T-cell (primary cell): Measurements from ENCODE around the gene HEPHL1. TPM values are rescaled to one million over a fixed set of nuclear protein-coding genes. Genes with fewer than 3 reads are reported as not detected.

Source experiments
- ATAC-seq, 4 experiments: fragments of 200-7000 bp in 3 of 4; fragments of 150-1000 bp in 1 of 4; cut with Tn5 transposase; replicated peaks in 1 of 4; 1 replicate in 3 of 4; 2 replicates in 1 of 4; pipeline ENCODE4 v1.10.0; 2021; ENCODE audit warnings: moderate library complexity in 3 of 4, mild to moderate bottlenecking in 2 of 4, moderate number of reproducible peaks in 1 of 4
- CTCF ChIA-PET, 2 donors: fragments of 300-600 bp; sonication (Branson Sonifier 250); formaldehyde crosslinking; loops; one replicate each; lab custom pipeline; 2022; ENCODE audit warnings: antibody characterized with exemption in 2 of 2; lab: Charles Lee
- POLR2A ChIA-PET, 2 donors: fragments of 300-600 bp; sonication (Branson Sonifier 250); formaldehyde crosslinking; loops; one replicate each; lab custom pipeline; 2022; ENCODE audit warnings: antibody characterized with exemption in 2 of 2; lab: Charles Lee
- DNase-seq, 35 experiments: peaks; one replicate each; pipeline versions ENCODE4 v3.0.0 to v3.0.0-alpha.2; 2013 to 2023
- H3K27ac ChIP-seq: one replicate; pipeline ENCODE4 v1.5.1; 2013; ENCODE audit warnings: low read length
- H3K27me3 ChIP-seq, 2 experiments: replicated peaks in 1 of 2; 1 replicate in 1 of 2; 2 replicates in 1 of 2; pipeline versions ENCODE4 v1.6.1 to v1.7.0; 2013; ENCODE audit warnings: low read length in 1 of 2, mixed read lengths in 1 of 2; ENCODE audit not compliant: control insufficient read depth in 2 of 2, insufficient read depth in 2 of 2; ENCODE audit errors: extremely low read depth in 1 of 2
- H3K36me3 ChIP-seq, 2 donors: 1 replicate in 1 of 2; 2 replicates in 1 of 2; pipeline versions ENCODE4 v1.6.1 to v1.7.0; 2013; ENCODE audit warnings: low read length in 1 of 2; ENCODE audit not compliant: control insufficient read depth in 2 of 2, insufficient read depth in 1 of 2; ENCODE audit errors: extremely low read depth in 1 of 2
- H3K4me1 ChIP-seq, 2 experiments: 1 replicate in 1 of 2; 2 replicates in 1 of 2; pipeline versions ENCODE4 v1.6.1 to v1.7.0; 2013; ENCODE audit warnings: low read length in 2 of 2, mixed read lengths in 1 of 2; ENCODE audit not compliant: insufficient read depth in 2 of 2, control insufficient read depth in 1 of 2; ENCODE audit errors: extremely low read depth in 1 of 2
- H3K4me3 ChIP-seq, 2 donors: 1 replicate in 1 of 2; 2 replicates in 1 of 2; pipeline versions ENCODE4 v1.5.1 to v1.7.0; 2013; ENCODE audit warnings: mild to moderate bottlenecking in 2 of 2, low read length in 1 of 2, moderate library complexity in 1 of 2; ENCODE audit not compliant: control insufficient read depth in 1 of 2; ENCODE audit errors: extremely low read depth in 1 of 2
- H3K9me3 ChIP-seq: 2 replicates; pipeline ENCODE4 v1.7.0; 2013
- H3K27ac Mint-ChIP-seq, 2 donors: one replicate each; pipeline ENCODE4 v1.8.0; 2020 to 2021; ENCODE audit warnings: mild to moderate bottlenecking in 2 of 2, mixed read lengths in 2 of 2
- H3K27me3 Mint-ChIP-seq, 2 donors: one replicate each; pipeline ENCODE4 v1.8.0; 2021 to 2022; ENCODE audit warnings: mixed read lengths in 2 of 2
- H3K36me3 Mint-ChIP-seq: one replicate; pipeline ENCODE4 v1.8.0; 2021; ENCODE audit warnings: mixed read lengths
- H3K4me1 Mint-ChIP-seq, 3 donors: one replicate each; pipeline ENCODE4 v1.8.0; 2020 to 2022; ENCODE audit warnings: mixed read lengths in 3 of 3, mild to moderate bottlenecking in 1 of 3
- H3K4me3 Mint-ChIP-seq, 3 donors: one replicate each; pipeline ENCODE4 v1.8.0; 2020 to 2022; ENCODE audit warnings: mild to moderate bottlenecking in 3 of 3, mixed read lengths in 3 of 3, moderate library complexity in 3 of 3
- H3K9me3 Mint-ChIP-seq, 3 donors: one replicate each; pipeline ENCODE4 v1.8.0; 2020 to 2022; ENCODE audit warnings: mixed read lengths in 3 of 3
- whole genome bisulfite sequencing: methylation state at CpG from one replicate; pipeline ENCODE4 v1.1.5; 2013; ENCODE audit warnings: missing lambda C conversion rate; ENCODE audit not compliant: insufficient coverage; 5-methylcytosine and 5-hydroxymethylcytosine counted together
- total RNA-seq, 35 experiments: library from RNA in 6 of 35; stranded (reverse) in 6 of 35; fragments of 120-200 nt in 1 of 35; gene quantifications; one replicate each; pipeline versions ENCODE4 v1.2.1 to v1.2.4 and lab custom pipeline; 2013 to 2026

Gene HEPHL1
- total RNA-seq, 5 donors from 2014 or later (not counting 1 experiment from before 2014, with no cell fraction given), result not detected

DNA sequence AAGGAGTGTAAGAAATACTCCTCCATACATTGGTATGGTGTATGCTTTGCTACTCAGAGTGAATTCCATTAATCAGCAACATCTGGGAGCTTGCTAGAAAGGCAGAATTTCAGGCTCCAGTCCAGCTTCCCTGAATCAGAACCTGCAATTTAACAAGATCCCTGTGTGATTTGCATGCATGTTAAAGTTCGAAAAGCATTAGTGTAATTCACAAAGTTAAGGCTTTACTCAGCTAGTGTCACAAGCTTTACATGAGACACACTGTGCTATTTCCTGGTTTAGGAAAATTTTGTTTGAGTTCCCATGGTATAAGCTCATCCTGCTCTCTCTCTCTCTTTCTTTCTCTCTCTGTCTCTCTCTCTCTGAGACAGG, 37.0 kb upstream of the HEPHL1 start:
- H3K4me1 ChIP-seq, result no peaks in the 10 kb centered on the region
- POLR2A ChIA-PET, result no interaction called here
- Mint-ChIP-seq H3K4me3 (no peak overlapping the region), H3K27ac (no peak overlapping the region), H3K4me1 (no peaks in the 10 kb centered on the region), H3K27me3 (peaks cover 12 to 13% of the 10 kb centered on the region in 2 donors), H3K9me3 (peaks cover 0 to 4% (median 2%) of the 10 kb centered on the region in 3 donors), H3K36me3 (no peaks in the 10 kb centered on the region)
- no peak overlapping the region for H3K27ac ChIP-seq
- ATAC-seq, result no peak
- H3K4me3 ChIP-seq, result no peak overlapping the region
- no peaks in the 10 kb centered on the region for H3K27me3 ChIP-seq
- DNase-seq, result no peak
- H3K9me3 ChIP-seq, result no peaks in the 10 kb centered on the region
- no CpG with 5 or more reads among the region's 1 CpG for WGBS
- H3K36me3 ChIP-seq, result no peaks in the 10 kb centered on the region
- CTCF ChIA-PET, result no interaction called here

DNA sequence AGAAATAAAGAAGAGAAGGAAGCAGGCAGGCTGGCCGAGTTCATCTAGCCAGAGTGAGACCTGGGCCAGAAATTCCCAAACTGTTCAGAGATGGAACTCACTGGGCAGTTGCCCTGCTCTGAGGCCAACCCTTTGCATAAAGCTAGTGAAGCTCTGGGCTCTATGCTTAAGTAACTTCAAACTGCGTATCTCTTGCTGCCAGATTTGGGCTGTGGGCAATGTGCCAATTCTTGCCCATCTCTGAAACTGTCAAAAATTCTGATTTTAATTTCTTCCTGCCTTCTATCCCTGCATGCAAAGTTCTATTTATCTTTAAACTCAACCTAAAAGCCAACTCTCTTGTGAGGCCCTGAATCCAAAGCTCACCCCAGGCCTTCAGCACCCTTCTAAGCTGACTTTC, 36.2 kb upstream of the HEPHL1 start:
- POLR2A ChIA-PET, result no interaction called here
- Mint-ChIP-seq H3K4me3 (no peak overlapping the region), H3K36me3 (no peaks in the 10 kb centered on the region), H3K27ac (no peak overlapping the region), H3K27me3 (peaks cover 10 to 13% of the 10 kb centered on the region in 2 donors), H3K9me3 (peaks cover 0 to 4% (median 0%) of the 10 kb centered on the region in 3 donors), H3K4me1 (no peaks in the 10 kb centered on the region)
- H3K4me3 ChIP-seq, result no peak overlapping the region
- 36% methylated on average over 2 of the region's 2 CpGs for WGBS
- ATAC-seq (no peak), DNase-seq (no peak)
- no peaks in the 10 kb centered on the region for H3K9me3 ChIP-seq
- no peaks in the 10 kb centered on the region for H3K36me3 ChIP-seq
- no peak overlapping the region for H3K27ac ChIP-seq
- no peaks in the 10 kb centered on the region for H3K4me1 ChIP-seq
- no peaks in the 10 kb centered on the region for H3K27me3 ChIP-seq
- CTCF ChIA-PET, result no interaction called here

DNA sequence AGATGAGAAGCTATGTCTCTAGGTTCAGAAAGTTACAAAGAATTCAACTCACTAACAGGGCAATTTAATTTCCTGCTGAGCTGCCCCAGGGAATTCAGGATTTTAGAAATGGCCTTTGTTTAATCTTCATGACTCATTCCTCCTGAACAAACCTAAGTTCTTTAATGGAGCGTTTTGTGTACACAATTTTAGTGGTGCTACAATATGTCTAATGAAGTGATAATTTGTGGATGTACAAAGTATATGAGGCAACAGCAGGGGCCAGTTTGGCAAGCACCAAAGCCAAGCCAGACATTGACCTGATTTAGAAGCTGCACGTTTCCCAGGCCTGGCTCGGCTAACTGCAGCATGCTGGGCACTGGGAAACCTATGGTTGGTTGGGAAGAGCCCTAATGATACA, 34.4 kb upstream of the HEPHL1 start:
- CTCF ChIA-PET, result no interaction called here
- H3K4me1 ChIP-seq, result no peaks in the 10 kb centered on the region
- H3K4me3 ChIP-seq, result no peak overlapping the region
- Mint-ChIP-seq H3K4me1 (no peaks in the 10 kb centered on the region), H3K36me3 (no peaks in the 10 kb centered on the region), H3K27me3 (peaks cover 10 to 11% of the 10 kb centered on the region in 2 donors), H3K27ac (no peak overlapping the region), H3K4me3 (no peak overlapping the region), H3K9me3 (peaks cover 0 to 8% (median 0%) of the 10 kb centered on the region in 3 donors)
- H3K9me3 ChIP-seq, result no peaks in the 10 kb centered on the region
- no peaks in the 10 kb centered on the region for H3K27me3 ChIP-seq
- DNase-seq, result no peak
- no peak overlapping the region for H3K27ac ChIP-seq
- no peaks in the 10 kb centered on the region for H3K36me3 ChIP-seq
- WGBS, result no CpG with 5 or more reads among the region's 3 CpGs
- no peak for ATAC-seq
- POLR2A ChIA-PET, result no interaction called here

DNA sequence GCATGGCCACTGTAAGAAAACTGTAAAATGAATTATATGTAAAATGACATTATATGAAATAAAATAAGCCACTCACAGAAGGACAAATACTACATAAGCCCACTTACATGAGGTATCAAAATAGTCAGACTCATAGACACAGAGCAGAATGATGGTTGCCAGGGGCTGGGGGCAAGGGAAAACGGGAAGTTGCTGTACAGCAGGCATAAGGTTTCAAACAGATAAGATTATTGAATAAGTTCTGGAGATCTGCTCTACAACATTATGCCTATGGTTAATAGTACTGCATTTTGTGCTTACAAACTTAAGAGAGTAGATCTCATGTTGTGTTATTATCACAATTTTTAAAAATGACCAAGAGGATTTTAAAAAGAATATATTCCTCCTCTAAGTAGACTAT, 32.7 kb upstream of the HEPHL1 start:
- Mint-ChIP-seq H3K4me1 (no peaks in the 10 kb centered on the region), H3K4me3 (no peak overlapping the region), H3K36me3 (no peaks in the 10 kb centered on the region), H3K27me3 (peaks cover 4 to 11% of the 10 kb centered on the region in 2 donors), H3K27ac (no peak overlapping the region), H3K9me3 (peaks cover 6 to 15% (median 10%) of the 10 kb centered on the region in 3 donors)
- ChIA-PET CTCF (no interaction called here), POLR2A (no interaction called here)
- DNase-seq, result no peak
- ATAC-seq, result no peak
- Histone ChIP-seq H3K9me3 (no peaks in the 10 kb centered on the region), H3K4me3 (no peak overlapping the region), H3K27ac (no peak overlapping the region), H3K27me3 (no peaks in the 10 kb centered on the region), H3K4me1 (no peaks in the 10 kb centered on the region), H3K36me3 (no peaks in the 10 kb centered on the region)
- no CpG with 5 or more reads among the region's 1 CpG for WGBS

DNA sequence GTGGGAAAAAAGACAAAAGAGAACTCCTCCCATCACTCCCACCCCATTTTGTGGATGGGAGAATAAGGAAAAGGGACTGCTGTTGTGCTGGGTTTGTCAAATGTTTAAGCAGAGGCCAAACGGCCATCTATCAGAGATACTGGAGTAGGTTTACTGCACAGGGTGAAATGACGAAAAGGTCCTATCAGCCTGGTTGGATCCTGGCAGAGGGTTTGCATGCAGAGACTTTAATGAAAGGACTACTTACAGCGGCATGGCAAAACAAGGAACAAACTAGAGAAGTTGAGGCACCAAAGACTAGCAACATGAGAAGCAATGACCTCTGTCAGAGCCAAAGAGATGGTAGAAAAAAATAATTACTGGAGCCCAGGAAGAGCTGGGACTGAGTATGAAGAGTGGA, 32.2 kb upstream of the HEPHL1 start:
- no peaks in the 10 kb centered on the region for H3K36me3 Mint-ChIP-seq
- no peak overlapping the region for H3K27ac Mint-ChIP-seq
- H3K27me3 Mint-ChIP-seq, result peaks cover 0 to 11% of the 10 kb centered on the region in 2 donors
- Histone ChIP-seq H3K4me1 (no peaks in the 10 kb centered on the region), H3K9me3 (no peaks in the 10 kb centered on the region), H3K4me3 (no peak overlapping the region), H3K27ac (no peak overlapping the region), H3K36me3 (no peaks in the 10 kb centered on the region), H3K27me3 (no peaks in the 10 kb centered on the region)
- no peaks in the 10 kb centered on the region for H3K4me1 Mint-ChIP-seq
- 76% methylated on average over 3 of the region's 3 CpGs for WGBS
- H3K9me3 Mint-ChIP-seq, result peaks cover 6 to 15% (median 11%) of the 10 kb centered on the region in 3 donors
- CTCF ChIA-PET, result no interaction called here
- ATAC-seq (no peak), DNase-seq (no peak)
- POLR2A ChIA-PET, result no interaction called here
- H3K4me3 Mint-ChIP-seq, result no peak overlapping the region

DNA sequence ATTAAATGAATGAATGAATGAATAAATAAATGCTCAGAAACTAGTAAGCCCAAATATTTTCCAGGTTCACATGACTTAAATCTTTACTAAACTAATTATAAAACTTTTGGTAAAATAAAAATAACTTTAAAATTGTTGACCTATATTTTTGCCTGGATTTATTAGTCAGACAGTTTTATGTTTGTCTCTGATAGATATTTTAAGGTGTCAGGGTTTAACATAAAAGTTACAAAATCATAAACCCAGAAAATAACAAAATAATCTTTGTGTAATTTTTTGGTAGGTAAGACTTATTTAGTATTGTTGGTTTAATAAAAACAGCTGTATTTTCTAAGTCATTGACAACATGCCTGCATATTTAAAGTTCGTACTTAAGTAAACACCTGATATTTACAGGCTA, 27.4 kb upstream of the HEPHL1 start:
- no peaks in the 10 kb centered on the region for H3K4me1 Mint-ChIP-seq
- DNase-seq (no peak), ATAC-seq (no peak)
- Histone ChIP-seq H3K36me3 (no peaks in the 10 kb centered on the region), H3K4me3 (no peak overlapping the region), H3K4me1 (no peaks in the 10 kb centered on the region), H3K9me3 (no peaks in the 10 kb centered on the region), H3K27me3 (no peaks in the 10 kb centered on the region), H3K27ac (no peak overlapping the region)
- no peak overlapping the region for H3K4me3 Mint-ChIP-seq
- H3K27ac Mint-ChIP-seq, result no peak overlapping the region
- H3K36me3 Mint-ChIP-seq, result no peaks in the 10 kb centered on the region
- no CpG with 5 or more reads among the region's 1 CpG for WGBS
- ChIA-PET CTCF (no interaction called here), POLR2A (no interaction called here)
- peaks cover 9 to 28% (median 16%) of the 10 kb centered on the region in 3 donors for H3K9me3 Mint-ChIP-seq
- H3K27me3 Mint-ChIP-seq, result peaks cover 0 to 5% of the 10 kb centered on the region in 2 donors

DNA sequence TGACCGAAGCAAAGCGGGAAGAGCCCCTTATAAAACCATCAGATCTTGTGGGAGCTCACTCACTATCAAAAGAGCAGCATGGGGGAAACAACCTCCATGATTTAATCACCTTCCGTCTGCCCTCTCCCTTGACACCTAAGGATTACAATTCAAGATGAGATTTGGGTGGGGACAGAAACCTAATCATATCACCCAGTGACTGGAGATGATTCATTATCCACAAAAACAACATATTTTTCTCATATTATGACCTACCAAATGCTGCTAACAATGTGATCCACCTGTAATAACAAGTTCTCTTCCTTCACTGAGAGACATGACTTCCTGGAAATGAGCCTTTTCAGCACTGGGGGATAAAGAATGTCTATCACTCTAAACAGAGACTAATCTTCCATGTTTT, 23.4 kb upstream of the HEPHL1 start:
- no peaks in the 10 kb centered on the region for H3K36me3 ChIP-seq
- DNase-seq (no peak), ATAC-seq (no peak)
- Mint-ChIP-seq H3K4me3 (no peak overlapping the region), H3K27me3 (no peaks in the 10 kb centered on the region), H3K9me3 (peaks cover 11 to 22% (median 14%) of the 10 kb centered on the region in 3 donors), H3K4me1 (no peaks in the 10 kb centered on the region), H3K27ac (no peak overlapping the region), H3K36me3 (no peaks in the 10 kb centered on the region)
- ChIA-PET POLR2A (no interaction called here), CTCF (no interaction called here)
- no peaks in the 10 kb centered on the region for H3K9me3 ChIP-seq
- H3K27ac ChIP-seq, result no peak overlapping the region
- no peaks in the 10 kb centered on the region for H3K4me1 ChIP-seq
- WGBS, result no CpG with 5 or more reads among the region's 3 CpGs
- no peaks in the 10 kb centered on the region for H3K27me3 ChIP-seq
- H3K4me3 ChIP-seq, result no peak overlapping the region
